HepG2 (cell line): ENCODE measurements around the gene HDDC3. TPM values are rescaled to one million over a fixed set of nuclear protein-coding genes. Genes with fewer than 3 reads are reported as not detected.

ENCODE experiments used
- FOXO4 ChIP-seq: sonication (generic); formaldehyde crosslinking; conservative IDR thresholded peaks from 2 replicates; pipeline ENCODE4 v1.8.1; 2023; ENCODE audit warnings: missing genetic modification reagents
- HMG20B ChIP-seq: conservative IDR thresholded peaks from 2 replicates; pipeline ENCODE4 v1.6.1; 2016; ENCODE audit warnings: missing genetic modification reagents, missing compliant biosample characterization
- MTF2 ChIP-seq: sonication (generic); formaldehyde crosslinking; IDR thresholded peaks from 2 replicates; pipeline ENCODE4 v1.5.0; 2020; ENCODE audit warnings: missing genetic modification reagents, borderline replicate concordance
- POLR2AphosphoS5 ChIP-seq: IDR thresholded peaks from 2 replicates; pipeline ENCODE4 v1.6.1; 2012; ENCODE audit warnings: low read depth, low read length
- SP4 ChIP-seq: sonication (generic); formaldehyde crosslinking; IDR thresholded peaks from 2 replicates; pipeline ENCODE4 v1.8.1; 2023; ENCODE audit warnings: mild to moderate bottlenecking, missing genetic modification reagents
- STAG1 ChIP-seq: sonication (generic); formaldehyde crosslinking; IDR thresholded peaks from 2 replicates; pipeline ENCODE4 v1.4.0; 2020; ENCODE audit warnings: missing genetic modification reagents
- TOE1 ChIP-seq: sonication (generic); formaldehyde crosslinking; IDR thresholded peaks from 2 replicates; pipeline ENCODE4 v1.4.0; 2020; ENCODE audit warnings: mild to moderate bottlenecking, missing genetic modification reagents
- ZC3H13 ChIP-seq: sonication (generic); formaldehyde crosslinking; IDR thresholded peaks from 2 replicates; pipeline ENCODE4 v1.8.1; 2023; ENCODE audit warnings: mild to moderate bottlenecking, missing genetic modification reagents, moderate library complexity
- ZFP41 ChIP-seq: sonication (generic); formaldehyde crosslinking; IDR thresholded peaks from 2 replicates; pipeline ENCODE4 v1.4.0; 2020; ENCODE audit warnings: mild to moderate bottlenecking, missing genetic modification reagents, borderline replicate concordance
- ZFYVE20 ChIP-seq: sonication (generic); formaldehyde crosslinking; IDR thresholded peaks from 2 replicates; pipeline ENCODE4 v1.8.0; 2023; ENCODE audit warnings: low read depth, mild to moderate bottlenecking, moderate library complexity, missing genetic modification reagents, borderline replicate concordance
- ZHX1 ChIP-seq: sonication (generic); formaldehyde crosslinking; IDR thresholded peaks from 2 replicates; pipeline ENCODE4 v1.8.1; 2022; ENCODE audit warnings: low read depth, mild to moderate bottlenecking, missing genetic modification reagents
- ZNF44 ChIP-seq: sonication (generic); formaldehyde crosslinking; IDR thresholded peaks from 2 replicates; pipeline ENCODE4 v1.5.1; 2020; ENCODE audit warnings: mild to moderate bottlenecking, missing genetic modification reagents
- ZNF496 ChIP-seq: sonication (generic); formaldehyde crosslinking; IDR thresholded peaks from 2 replicates; pipeline ENCODE4 v1.8.1; 2023; ENCODE audit warnings: mild to moderate bottlenecking, moderate library complexity, missing genetic modification reagents; ENCODE audit not compliant: insufficient replicate concordance
- ZNF672 ChIP-seq: sonication (generic); formaldehyde crosslinking; IDR thresholded peaks from 2 replicates; pipeline ENCODE4 v1.8.1; 2022; ENCODE audit warnings: missing genetic modification reagents
- ZNF678 ChIP-seq: sonication (generic); formaldehyde crosslinking; IDR thresholded peaks from 2 replicates; pipeline ENCODE4 v1.4.0; 2020; ENCODE audit warnings: mild to moderate bottlenecking, missing genetic modification reagents
- ZNF747 ChIP-seq: sonication (generic); formaldehyde crosslinking; IDR thresholded peaks from 2 replicates; pipeline ENCODE4 v1.8.1; 2023; ENCODE audit warnings: missing genetic modification reagents, mild to moderate bottlenecking, borderline replicate concordance
- ZSCAN29 ChIP-seq: sonication (generic); formaldehyde crosslinking; conservative IDR thresholded peaks from 2 replicates; pipeline ENCODE4 v1.4.0; 2020; ENCODE audit warnings: mild to moderate bottlenecking, missing genetic modification reagents
- polyA plus RNA-seq, 8 experiments: library from polyadenylated mRNA; depleted of rRNA in 3 of 8; stranded (reverse) in 7 of 8; unstranded in 1 of 8; fragments of >200 nt; fragmentation: Illumina TruSeq in 4 of 8; extraction: Trizol in 4 of 8; gene quantifications; 2 replicates each; pipeline versions ENCODE4 v1.2.1 to v1.2.3, GENCODE V29; 2011 to 2016; ENCODE audit warnings: low read depth in 4 of 8, missing spikeins in 1 of 8, mixed read lengths in 1 of 8; ENCODE audit not compliant: insufficient read depth in 1 of 8
- total RNA-seq, 5 experiments: library from RNA; depleted of rRNA; stranded (reverse); fragments of >200 nt; fragmentation: Illumina TruSeq; extraction: Trizol; gene quantifications; 2 replicates each; pipeline ENCODE4 v1.2.3, GENCODE V29; 2016; ENCODE audit warnings: low read depth in 1 of 5
- TF ChIP-seq, protein P1 (sequence below): IDR thresholded peaks from 2 replicates; pipeline ENCODE4 v1.6.1; 2016; ENCODE audit warnings: missing biosample characterization, missing genetic modification reagents, low read depth

Gene HDDC3
- total and polyA plus RNA-seq, 2 of the 13 experiments (the other 11 are each of a cell fraction or from before 2014, with no cell fraction given): 18.7 to 28.3 TPM

- TF ChIP-seq ZNF44 (CRISPR knock-in tag) (no peak), ZHX1 (CRISPR knock-in tag) (no peak), FOXO4 (no peak), HMG20B (CRISPR knock-in tag) (no peak; the same call in 1 of the 2 replicates), TOE1 (no peak), ZNF747 (CRISPR knock-in tag) (0 out of 2 replicates have a peak, but pooled peaks have one; percentile 17), ZFP41 (CRISPR knock-in tag) (peak; percentile 74; the same call in 1 of the 2 replicates), ZFYVE20 (CRISPR knock-in tag) (no peak), SP4 (CRISPR knock-in tag) (peak; percentile 69), MTF2 (CRISPR knock-in tag) (no peak), ZNF678 (no peak), ZSCAN29 (CRISPR knock-in tag) (no peak), POLR2AphosphoS5 (peak; percentile 84), ZC3H13 (CRISPR knock-in tag) (peak; percentile 78), ZNF496 (no peak), STAG1 (CRISPR knock-in tag) (no peak), ZNF672 (CRISPR knock-in tag) (no peak)
- TF ChIP-seq, protein P1, sequence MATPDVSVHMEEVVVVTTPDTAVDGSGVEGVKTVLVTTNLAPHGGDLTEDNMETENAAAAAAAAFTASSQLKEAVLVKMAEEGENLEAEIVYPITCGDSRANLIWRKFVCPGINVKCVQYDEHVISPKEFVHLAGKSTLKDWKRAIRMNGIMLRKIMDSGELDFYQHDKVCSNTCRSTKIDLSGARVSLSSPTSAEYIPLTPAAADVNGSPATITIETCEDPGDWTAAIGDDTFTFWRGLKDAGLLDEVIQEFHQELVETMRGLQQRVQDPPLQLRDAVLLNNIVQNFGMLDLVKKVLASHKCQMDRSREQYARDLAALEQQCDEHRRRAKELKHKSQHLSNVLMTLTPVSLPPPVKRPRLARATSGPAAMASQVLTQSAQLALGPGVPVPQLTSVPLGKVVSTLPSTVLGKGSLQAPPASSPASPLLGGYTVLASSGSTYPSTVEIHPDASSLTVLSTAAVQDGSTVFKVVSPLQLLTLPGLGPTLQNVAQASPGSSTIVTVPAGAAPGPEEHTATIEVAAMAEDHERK: no peak
Observed at GRCh38 chr15:90954712-90955623, 22.6 kb upstream of the HDDC3 start, which contains the start of gene RCCD1 (continued).
